Measurements from ENCODE around the gene SGCA.

DNA sequence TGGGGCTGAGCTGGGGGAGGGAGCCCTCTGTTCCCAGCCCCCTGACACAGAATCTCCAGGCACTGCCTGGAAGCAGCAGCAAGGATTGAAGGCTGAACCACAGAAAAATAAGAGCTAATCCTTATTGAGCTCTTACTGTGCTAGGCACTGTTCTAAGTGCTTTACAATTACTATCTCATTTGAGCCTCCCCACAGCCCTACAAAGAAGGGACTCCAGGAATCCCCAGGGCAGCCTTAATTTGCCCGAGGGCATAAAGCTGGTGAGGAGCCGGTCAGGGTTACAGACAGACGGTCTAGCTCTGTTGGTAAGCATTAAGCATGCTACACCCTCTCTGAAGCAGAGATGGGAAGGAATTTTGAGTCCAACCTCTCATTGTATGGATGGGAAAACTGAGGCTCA lies 42.9 kb upstream of the SGCA start:
- TF ChIP-seq, protein P1, sequence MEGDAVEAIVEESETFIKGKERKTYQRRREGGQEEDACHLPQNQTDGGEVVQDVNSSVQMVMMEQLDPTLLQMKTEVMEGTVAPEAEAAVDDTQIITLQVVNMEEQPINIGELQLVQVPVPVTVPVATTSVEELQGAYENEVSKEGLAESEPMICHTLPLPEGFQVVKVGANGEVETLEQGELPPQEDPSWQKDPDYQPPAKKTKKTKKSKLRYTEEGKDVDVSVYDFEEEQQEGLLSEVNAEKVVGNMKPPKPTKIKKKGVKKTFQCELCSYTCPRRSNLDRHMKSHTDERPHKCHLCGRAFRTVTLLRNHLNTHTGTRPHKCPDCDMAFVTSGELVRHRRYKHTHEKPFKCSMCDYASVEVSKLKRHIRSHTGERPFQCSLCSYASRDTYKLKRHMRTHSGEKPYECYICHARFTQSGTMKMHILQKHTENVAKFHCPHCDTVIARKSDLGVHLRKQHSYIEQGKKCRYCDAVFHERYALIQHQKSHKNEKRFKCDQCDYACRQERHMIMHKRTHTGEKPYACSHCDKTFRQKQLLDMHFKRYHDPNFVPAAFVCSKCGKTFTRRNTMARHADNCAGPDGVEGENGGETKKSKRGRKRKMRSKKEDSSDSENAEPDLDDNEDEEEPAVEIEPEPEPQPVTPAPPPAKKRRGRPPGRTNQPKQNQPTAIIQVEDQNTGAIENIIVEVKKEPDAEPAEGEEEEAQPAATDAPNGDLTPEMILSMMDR (IDR thresholded peaks at IDR 0.05): no peak
- TF ChIP-seq POLR2A (IDR thresholded peaks at IDR 0.05; ENCODE audit: low read depth): no peak
- no peak for TF ChIP-seq POLR2AphosphoS5 (IDR thresholded peaks at IDR 0.05)

All from esophagus muscularis mucosa (tissue), 3 donors.